HG02759 (cell line): ENCODE results near the gene ANKRD33B.
"Not testable (repeated sequence)": the region's sequence is repeated elsewhere in the genome, so short reads cannot be mapped to it uniquely, and the experiment has no call there.

Source experiments
- ATAC-seq: cut with Tn5 transposase; IDR thresholded peaks from one replicate; pipeline ENCODE4 v1.9.1; 2021; ENCODE audit warnings: mild to moderate bottlenecking, moderate library complexity; ENCODE audit not compliant: unreplicated experiment

Gene ANKRD33B

DNA sequence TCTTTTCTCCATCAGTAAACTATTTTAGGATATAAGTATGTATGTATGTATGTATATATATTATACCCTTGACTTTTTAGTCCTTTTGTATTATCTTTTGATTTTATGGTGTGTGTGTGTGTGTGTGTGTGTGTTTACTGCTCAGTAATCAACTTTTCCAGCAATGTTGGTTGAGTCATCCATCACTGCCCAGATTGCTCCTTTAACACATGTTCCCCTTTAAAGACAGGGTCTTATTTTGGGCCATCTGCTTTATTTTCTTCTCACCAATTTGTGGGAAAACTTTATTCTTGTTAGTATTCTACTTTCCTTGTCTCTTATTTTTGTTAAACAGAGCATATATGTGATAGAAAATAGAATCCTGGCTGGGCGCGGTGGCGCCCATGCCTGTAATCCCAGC is 28.1 kb downstream of the ANKRD33B start:
- ATAC-seq, result no peak

DNA sequence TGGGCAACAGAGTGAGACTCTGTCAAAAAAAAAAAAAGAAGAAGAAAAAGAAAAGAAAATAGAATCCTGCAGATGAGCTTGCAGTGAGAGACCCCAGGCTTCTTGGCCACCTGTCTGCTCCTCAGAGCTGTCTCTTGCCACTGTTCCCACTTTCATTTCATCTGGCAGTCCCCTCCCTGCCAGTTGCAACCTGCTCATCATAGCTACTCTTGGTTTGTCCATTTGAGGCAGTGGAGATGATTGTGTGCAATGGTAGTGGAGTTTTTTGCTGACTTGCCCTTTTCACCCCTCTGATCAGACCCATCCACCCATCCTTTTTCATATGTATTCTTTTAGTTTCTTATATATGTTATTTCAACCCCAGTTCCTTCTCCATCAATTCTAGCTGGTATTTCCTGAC is 28.7 kb downstream of the ANKRD33B start:
- ATAC-seq, result peak; percentile 63

DNA sequence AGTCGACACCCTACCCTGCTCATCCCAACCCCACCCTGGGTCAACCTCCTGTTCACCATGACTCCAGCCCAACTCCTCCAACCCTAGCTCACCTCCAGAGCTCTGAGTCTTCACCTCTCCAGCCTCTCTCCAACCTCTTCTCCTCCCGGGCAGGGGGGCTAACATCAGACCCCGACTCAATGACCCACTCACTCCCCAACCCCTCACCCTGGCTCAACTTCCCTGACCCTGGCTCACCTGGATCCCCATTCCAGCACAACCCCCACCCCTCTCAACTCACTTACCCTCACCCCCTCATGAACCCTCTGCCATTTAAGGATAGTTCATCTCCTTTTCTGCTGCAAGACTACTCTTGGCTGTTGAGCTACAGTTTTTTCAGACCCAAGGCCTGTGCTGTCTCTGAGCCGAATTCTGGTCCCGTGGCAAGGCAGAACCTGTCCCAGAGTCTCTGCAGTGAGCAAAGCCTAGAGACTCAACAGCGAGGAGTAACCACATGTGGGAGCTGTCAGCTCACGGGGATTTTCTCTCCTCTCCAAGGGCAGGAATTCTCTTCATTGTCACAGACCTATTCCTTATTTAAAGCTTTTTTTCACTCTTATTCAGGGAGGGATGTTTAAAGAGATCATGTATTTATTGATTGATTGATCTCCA is 29.8 kb downstream of the ANKRD33B start:
- no peak for ATAC-seq

- no peak for ATAC-seq
Observed at GRCh38 chr5:10594591-10595210, 30.8 kb downstream of the ANKRD33B start.

DNA sequence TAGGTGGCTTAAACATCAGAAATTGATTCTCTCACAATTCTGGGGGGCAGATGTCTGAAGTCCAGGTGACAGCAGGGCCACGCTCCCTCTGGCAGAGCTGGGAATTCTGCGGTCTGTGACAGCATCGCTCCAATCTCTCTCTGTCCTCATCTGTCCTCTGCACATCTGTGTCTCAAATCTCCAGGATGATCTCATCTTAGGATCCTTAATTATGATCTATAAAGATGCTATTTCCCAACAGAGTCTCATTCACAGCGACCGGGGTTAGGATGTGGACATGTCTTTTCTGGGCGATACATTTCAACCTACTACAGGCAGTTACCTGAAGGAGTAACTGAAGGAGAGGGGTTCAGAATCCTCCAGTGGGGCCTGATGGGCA is 31.4 kb downstream of the ANKRD33B start:
- no peak for ATAC-seq

DNA sequence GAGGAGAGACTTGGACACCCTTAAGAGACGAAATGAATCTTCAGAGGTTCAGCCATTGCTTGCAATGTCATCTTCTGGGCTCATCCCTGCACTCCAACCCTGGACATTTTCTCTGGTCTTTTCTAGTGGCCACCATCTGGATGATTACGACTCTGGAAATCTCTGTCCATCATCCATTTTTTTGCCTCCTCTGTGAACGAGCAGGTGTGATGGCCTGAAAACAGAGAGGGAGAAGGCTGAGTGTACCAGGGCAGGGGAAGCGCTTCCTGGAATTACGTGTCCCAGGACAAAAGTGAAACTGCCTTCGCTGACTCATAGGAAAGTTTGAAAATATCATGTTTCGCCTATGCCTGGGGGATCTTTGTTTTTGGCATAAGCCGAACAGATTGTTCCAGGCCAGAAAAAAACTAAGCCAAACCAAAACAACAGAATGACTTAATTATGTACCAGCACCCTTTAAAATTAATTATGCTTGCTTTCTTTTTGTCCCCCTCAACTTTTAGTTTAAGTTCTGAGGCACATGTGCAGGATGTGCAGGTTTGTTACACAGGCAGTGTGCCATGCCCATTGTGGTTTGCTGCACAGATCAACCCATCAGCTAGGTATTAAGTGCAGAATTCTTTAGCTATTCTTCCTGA is 31.9 kb downstream of the ANKRD33B start:
- peak; percentile 62 for ATAC-seq

DNA sequence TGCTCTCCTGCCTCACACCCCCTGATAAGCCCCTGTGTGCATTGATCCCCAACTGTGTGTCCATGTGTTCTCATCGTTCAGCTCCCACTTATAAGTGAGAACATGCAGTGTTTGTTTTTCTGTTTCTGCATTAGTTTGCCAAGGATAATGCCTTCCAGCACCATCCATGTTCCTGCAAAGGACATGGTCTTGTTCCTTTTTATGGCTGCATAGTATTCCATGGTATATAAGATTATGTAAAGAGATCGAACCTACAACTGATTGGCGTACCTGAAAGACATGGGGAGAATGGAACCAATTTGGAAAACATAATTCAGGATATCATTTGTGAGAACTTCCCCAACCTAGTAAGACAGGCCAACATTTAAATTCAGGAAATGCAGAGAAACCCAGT is 32.4 kb downstream of the ANKRD33B start:
- no peak for ATAC-seq

DNA sequence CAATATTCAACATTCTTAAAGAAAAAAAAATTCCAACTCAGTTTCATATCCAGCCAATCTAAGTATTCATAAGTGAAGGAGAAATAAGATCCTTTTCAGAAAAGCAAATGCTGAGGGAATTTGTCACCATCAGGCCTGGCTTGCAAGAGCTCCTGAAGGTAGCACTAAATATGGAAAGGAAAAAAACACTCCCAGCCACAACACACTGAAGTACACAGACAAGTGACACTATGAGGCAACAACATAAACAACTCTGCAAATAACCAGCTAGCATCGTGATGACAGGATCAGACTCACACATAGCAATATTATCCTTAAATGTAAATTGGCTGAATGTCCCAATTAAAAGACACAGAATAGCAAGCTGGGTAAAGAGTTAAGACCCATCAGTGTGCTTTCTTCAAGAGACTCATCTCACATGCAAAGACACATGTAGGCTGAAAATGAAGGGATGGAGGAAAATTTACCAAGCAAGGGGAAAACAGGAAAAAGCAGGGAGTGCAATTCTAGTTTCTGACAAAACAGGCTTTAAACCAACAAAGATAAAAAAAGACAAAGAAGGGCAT is 33.1 kb downstream of the ANKRD33B start:
- ATAC-seq, result no peak

- ATAC-seq, result no peak
Observed at GRCh38 chr5:10599113-10599512, 35.2 kb downstream of the ANKRD33B start.

- ATAC-seq, result no peak
Observed at GRCh38 chr5:10599862-10600284, 36.0 kb downstream of the ANKRD33B start.

DNA sequence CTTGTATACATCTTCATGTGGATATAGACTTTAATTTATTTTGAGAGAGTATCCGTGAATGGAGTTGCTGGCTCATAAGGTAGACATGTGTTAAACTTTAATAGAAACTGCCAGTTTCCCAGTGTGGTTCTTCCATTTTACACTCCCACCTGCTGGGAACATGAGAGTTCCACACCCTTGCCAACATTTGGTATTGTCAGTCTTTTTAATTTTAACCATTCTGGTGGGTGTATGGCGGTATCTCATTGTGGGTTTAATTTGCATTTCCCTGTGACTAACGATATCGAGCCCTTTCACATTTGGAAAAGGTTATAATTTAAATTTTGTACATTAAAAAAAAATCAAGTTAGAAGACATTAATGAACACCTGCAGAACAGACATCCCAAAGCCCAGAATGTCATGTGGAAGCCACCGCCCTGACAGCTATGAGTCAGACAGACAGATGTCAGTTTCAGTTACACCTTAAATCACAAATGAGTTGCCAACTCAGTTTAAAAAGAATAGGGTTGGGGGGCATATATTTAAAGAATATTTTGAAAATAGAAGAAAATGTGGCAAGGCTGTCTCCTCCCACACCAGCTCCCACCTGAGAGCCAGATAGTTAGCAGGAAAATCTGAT is 36.9 kb downstream of the ANKRD33B start:
- peak; percentile 83 for ATAC-seq

DNA sequence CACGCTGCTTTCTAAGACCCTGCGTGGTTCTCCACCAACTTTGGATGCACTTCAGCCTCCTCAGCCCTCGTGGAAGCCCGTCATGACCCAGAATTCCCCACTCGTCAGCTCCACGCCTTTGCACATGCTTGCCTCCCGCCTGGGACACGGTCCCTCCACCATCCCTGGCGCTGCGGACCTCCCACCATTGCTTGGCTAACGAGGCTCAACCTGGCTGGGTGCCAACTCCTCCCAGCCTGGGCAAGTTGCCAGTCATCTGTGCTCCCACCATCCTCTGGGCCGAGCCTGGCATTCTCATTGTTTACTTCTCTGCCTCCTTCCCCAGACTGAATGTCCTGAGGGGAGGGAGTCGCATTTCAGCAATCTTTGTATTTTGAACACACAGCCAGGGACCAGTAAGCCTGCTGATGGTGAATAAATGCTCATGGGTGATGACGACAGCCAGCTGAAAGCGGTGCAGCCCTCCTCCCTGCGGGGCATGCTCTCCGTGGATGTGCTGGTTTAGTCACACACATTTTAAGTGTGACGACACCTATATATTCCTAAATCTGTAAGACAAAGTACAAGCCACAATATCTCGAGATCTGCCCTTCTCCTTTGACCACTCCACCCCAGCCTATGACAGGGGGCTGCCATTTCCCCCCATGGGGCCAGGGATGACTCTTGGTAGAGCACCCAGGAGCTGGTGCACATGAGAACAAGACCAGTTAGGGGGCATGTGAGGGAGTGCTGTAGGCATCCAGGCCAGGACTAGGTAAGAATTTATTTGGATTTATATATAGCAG is 37.6 kb downstream of the ANKRD33B start:
- peak; percentile 60 for ATAC-seq

DNA sequence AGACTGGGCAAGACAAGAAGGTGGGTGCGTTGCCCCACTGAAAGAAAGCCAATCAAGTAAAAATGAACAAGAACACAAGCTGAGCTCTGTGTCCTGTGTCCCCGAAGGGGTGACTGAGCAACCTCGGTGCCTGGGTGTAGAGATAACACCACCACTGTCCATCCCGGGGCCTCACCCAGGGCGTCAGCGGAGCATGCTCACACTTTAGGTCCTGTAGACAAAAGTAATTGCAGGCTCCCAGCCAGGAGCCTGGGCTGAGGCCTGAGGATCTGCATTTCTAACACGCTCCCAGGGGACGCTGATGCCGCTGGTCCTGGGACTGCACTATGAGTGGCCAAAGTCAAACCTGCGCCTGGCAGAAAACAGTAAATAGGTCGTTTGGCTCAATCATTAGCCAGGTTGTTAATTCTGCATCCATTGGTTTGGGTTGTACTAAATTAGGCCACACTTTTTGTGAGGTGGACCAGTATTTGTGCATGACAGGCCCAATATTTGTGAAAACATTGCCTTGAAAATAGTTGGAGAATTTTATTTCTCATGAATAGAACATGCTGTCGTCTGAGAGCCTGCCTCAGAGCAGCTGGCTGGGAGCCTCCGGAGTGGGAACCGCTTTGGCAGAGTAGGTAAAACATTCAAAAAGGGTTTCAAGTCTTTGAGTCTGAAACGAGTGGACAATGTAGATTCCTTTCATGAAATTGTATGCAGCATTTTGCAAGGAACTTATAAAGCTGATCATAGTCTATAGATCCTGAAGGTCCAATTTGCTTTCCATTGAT is 38.3 kb downstream of the ANKRD33B start:
- no peak for ATAC-seq

GRCh38 chr5:10604975-10605374 is 41.1 kb downstream of the ANKRD33B start:
- ATAC-seq, result no peak

GRCh38 chr5:10606632-10607022 is 42.8 kb downstream of the ANKRD33B start:
- ATAC-seq, result not testable (repeated sequence)

DNA sequence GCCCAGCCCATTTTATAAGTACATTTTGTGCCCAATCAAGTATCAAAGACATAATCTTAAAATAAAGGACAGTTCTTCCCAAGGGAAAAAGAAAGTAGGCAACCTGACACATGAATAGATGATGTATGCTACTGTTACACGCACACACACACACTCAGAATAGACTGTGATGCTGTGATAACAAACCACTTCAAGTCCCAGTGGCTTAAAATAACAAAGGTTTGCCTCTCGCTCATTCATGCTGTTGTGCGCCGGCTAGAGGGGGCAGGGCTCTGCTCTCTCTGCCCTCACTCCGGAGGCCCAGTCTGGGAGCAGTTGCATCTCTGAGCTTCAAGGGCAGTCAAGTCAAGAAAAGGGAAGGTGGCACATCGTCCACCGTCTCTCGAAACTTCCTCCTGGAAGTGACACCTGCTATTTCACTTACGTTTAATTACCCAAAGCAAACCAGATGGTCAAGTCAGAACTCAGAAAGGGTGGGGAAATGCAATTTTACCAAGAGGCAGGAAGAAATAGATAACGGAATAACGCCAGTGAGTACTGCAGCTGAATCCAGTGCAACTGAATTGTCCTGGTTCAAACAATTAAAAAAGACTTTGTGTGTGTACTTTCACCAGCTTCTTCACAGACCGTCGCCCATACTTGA is 43.3 kb downstream of the ANKRD33B start:
- ATAC-seq, result peak; percentile 87

DNA sequence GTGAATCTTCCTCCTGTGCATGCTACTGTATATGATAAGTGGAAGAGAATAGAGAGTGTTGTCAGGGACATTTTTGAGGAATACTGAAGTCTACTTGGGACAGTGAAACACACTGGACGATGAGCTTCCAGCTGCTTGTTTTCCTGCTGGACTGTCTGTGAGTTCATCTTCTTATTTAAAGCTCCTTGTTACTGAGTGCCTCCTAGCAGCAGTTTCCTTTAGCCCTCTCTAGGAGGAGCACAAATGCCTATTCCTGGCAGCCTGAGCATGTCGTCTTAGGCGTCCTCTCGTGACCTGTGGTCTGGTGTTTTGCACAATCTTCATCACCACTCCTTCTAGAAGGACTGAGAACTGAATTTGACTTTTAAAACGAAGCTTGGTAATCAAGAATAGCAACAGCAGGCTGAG is 43.8 kb downstream of the ANKRD33B start:
- ATAC-seq, result peak; percentile 51

DNA sequence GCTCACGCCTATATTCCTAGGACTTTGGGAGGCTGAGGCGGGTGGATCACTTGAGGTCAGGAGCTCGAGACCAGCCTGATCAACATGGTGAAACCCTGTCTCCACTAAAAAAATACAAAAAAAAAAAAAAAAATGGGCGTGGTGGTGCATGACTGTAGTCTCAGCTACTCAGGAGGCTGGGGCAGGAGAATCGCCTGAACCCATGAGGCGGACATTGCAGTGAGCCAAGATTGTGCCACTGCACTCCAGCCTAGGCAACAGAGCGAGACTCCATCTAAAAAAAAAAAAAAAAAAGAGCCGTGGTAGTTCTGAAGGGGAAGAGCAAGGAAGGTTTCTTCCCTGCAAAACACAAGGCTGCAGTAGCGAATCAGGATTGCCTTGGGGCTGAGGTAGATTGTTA is 44.2 kb downstream of the ANKRD33B start:
- peak; percentile 3 for ATAC-seq

DNA sequence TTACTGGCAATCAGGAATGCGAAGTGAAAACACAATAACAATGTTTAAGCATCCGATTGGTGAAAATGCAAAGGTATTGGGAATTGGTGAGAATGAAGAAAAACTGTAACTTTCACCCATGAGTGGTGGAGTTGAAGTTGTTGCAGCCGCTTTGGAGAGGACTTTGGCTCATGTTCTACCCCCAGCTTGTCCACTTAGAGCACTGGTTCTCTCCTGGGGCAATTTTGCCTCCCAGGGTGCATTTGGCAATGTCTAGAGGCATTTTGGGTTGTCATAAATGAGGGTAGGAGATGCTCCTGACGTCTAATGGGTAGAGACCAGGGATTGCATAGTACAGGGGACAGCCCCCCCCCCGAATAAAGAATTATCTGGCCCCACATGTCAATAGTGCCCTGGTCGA is 46.2 kb downstream of the ANKRD33B start:
- ATAC-seq, result no peak

- no peak for ATAC-seq
Observed at GRCh38 chr5:10611290-10611689, 47.4 kb downstream of the ANKRD33B start.
